ENCODE measurements around the gene SH3D19. TPM values are rescaled to one million over a fixed set of nuclear protein-coding genes. Genes with fewer than 3 reads are reported as not detected.
A peak's percentile ranks its signal among the peaks of the same experiment; 100 is the strongest.
"Not testable (repeated sequence)": the region's sequence is repeated elsewhere in the genome, so short reads cannot be mapped to it uniquely, and the experiment has no call there.

SH3D19 gene
- polyA plus RNA-seq, 1 donor, result 35.2 TPM

- no peak for DNase-seq
Measured at GRCh38 chr4:151157543-151157942, 167.9 kb downstream of the SH3D19 start.

DNA sequence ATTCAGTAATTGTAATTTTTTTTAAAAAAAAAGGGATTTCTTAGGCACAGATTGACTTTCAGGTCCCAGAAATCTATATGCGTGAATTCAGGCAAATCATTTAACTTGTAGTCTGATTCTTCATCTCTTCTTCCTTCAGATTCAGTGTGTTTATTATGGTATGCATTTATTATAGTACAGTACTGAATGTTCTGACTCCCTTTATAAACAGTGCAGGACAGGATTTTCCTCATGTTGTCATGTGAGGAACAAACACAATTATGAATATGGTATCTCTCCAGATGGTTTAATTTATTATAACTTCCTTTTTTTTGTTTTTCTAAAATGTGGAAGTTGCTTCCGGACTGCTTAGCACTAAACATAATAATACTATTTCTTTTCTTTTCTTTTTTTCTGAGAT, 171.8 kb downstream of the SH3D19 start:
- DNase-seq, result no peak

DNA sequence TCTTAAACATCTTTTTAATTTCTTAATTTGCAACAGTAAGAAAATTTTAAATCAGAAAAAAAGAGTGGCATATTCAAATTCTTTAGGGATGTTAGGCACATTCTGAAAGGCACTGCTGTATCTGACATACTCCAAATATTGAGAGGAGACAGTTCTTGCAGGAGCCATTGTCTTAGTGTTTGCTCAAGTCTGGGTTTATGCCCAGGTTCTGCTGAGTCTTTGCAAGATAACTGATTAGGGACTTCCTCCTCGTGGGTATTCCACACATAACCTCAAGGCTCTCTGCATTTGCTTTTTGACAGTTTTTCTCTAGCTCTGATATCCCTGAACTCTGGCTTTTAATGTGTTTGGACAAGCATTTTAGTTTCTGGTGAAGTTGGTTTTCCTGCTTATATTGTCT, 173.4 kb downstream of the SH3D19 start:
- DNase-seq, result no peak

DNA sequence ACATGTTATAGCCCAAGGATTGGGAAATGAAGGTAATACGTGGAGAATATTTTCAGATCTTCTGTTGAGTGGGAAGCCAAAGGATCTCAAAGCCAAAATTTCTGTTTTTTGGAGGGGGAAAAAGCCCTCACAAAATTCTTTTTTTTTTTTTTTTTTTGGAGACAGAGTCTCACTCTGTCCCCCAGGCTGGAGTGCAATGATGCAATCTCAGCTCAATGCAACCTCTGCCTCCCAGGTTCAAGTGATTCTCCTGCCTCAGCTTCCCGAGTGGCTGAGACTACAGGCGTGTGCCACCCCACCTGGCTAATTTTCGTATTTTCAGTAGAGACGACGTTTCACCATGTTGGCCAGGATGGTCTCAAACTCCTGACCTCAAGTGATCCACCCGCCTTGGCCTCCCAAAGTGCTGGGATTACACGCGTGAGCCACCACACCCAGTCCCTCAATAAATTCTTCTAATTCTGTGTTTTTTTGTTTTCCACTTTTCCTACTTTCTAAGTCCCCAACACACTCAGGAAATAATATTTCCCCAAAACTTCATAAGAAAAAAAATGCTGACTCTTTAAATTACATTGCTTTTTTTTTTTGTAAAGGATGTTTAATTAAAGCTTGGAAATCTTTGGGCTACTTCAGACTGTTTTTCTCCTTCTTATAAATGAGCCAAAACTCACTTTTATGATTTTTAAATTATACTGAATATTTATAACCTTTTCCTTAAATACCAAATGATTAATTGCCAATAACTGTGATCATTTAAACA, 174.4 kb downstream of the SH3D19 start:
- no peak for DNase-seq

GRCh38 chr4:151148261-151148660, 177.1 kb downstream of the SH3D19 start:
- DNase-seq, result no peak

DNA sequence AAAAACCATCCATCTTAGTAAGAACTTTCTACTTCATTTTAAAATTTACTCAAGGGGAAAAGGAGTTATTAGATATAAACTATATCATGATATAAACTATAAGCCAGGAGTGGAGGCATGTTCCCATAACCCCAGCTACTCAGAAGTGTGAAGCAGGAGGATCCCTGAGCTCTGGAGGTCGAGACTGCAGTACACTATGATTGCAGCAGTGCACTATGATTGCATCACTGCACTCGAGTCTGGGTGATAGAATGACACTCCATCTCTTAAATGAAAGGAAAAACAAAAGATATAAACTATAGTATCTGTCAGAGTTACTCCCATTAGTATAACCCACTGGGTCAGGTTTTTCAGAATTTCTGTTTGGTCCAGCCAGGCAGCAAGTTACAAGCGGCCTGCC, 178.4 kb downstream of the SH3D19 start:
- no peak for DNase-seq

- no peak for DNase-seq
Measured at GRCh38 chr4:151144329-151145072, 180.9 kb downstream of the SH3D19 start.

- no peak for DNase-seq
Measured at GRCh38 chr4:151143811-151144210, 181.6 kb downstream of the SH3D19 start.

DNA sequence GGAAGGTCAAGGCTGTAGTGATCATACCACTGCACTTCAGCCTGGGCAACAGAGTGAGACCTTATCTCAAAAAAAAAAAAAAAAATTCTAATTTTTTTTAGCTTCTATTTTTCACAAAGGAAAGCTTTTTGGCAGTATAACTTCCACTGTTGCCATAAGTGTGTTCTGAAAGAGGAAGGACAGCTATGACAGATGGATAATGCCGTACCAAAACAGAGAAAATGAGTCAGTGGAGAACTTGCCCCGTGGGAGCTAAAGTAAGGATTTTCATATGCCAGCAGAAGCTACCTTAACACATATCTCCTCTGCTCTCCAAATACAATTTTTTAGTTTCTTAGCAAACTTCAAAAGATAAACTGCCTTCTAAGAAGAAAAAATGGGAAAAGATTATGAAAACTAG, 182.2 kb downstream of the SH3D19 start:
- no peak for DNase-seq

DNA sequence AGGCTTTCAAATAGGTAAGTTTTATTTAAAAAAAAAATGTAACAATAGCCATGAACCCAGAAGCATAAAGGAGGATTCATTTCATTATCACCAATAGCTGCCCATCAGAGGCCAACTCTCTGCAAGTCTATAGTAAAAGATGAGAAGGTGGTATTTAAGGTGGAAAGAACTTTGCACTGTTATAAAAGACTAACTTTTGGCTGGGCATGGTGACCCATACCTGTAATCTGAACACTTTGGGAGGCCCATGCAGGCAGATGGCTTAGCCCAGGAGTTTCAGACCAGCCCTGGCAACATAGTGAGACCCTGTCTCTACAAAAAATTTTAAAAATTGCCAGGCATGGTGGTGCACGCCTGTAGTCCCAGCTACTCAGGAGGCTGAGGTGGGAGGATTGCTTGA, 182.6 kb downstream of the SH3D19 start:
- DNase-seq, result no peak

GRCh38 chr4:151139814-151140213, 185.6 kb downstream of the SH3D19 start:
- DNase-seq, result no peak

DNA sequence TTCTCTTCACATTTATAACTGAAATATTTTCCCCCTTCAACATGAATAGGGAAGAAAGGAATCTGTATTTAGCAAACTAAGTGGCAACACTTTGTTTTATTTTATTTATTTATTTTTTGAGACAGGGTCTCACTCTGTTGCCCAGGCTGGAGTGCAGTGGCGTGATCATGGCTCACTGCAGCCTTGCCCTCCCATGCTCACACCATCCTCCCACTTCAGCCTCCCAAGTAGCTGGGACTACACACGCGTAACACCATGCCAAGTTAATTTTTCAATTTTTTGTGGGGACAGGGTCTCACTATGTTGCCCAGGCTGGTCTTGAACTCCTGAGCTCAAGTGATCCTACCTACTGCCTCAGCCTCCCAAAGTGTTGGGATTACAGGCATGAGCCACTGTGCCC, 189.4 kb downstream of the SH3D19 start:
- DNase-seq, result not testable (repeated sequence)

GRCh38 chr4:151133311-151133710, 192.1 kb downstream of the SH3D19 start:
- no peak for DNase-seq

DNA sequence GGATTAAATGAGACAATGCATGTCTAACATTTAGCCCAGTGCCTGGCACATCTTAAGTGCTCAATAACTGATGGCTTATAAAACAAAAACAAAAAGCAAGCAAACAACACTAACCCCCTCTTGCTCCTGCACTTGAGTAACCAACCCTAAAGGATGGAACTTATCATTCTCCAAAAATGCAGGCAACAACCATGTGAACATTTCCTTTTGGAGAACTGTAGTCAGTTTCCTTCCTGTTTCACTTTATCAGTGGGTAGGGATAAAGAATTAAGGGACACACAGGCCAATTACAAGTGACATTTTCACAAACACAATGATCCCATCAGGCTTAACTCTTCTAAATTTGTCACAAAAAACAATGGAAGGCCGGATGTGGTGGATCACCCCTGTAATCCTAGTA, 195.6 kb downstream of the SH3D19 start:
- DNase-seq, result no peak

GRCh38 chr4:151117371-151117962, 207.9 kb downstream of the SH3D19 start:
- DNase-seq, result peak; percentile 74

- no peak for DNase-seq
Measured at GRCh38 chr4:151114986-151115385, 210.4 kb downstream of the SH3D19 start.

DNA sequence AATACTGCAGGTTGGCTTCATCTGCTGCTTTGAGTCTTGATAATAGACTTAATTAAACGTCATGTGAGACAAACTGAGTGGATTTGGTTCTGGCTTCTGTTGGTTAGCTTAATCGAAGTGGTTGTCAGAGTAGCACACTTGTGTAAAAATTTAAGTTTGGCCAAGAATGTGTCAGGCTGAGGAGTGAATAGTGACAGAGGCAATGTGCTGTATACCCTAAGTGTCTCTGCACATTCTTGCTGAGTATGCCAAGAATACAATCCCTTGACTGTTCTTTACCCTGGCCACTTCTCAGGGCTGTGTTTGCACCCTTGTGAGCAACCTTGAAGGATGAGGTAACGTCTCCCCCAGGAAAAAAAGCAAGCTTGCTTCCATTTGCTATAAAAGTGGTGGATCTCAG, 211.1 kb downstream of the SH3D19 start:
- DNase-seq, result no peak

DNA sequence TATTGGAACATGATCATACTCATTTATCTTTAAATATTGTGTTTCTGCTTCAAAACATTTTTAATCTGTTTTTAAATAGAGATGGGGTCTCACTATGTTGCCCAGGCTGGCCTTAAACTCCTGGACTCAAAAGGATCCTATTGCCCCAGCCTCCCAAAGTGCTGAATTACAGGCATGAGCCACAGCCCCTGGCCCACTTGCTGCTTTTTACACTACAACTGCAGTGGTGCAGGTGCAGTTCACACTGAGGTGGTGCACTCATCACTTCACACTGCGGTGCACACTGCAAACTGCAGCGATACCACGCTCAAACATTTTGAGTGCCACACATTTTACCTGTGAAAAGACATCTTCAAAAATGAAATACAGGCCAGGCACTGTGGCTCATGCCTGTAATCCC, 215.2 kb downstream of the SH3D19 start:
- no peak for DNase-seq

DNA sequence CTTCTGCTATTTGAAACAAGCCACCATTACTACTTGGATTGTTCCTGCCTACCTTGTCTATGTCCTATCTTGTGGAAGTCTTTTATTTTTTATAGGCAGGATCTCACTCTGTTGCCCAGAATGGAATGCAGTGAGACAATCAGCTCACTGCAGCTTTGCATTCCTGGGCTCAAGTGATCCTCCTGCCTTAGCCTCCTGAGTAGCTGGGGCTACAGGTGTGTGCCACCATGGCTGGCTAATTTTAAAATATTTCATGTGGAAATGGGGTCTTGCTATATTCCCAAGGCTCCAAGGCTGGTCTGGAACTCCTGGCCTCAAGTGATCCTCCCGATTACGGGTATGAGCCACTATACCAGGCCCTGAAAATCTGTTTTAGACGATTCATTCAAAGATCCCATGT, 218.3 kb downstream of the SH3D19 start:
- no peak for DNase-seq

GRCh38 chr4:151105454-151106032, 219.9 kb downstream of the SH3D19 start:
- DNase-seq, result no peak

DNA sequence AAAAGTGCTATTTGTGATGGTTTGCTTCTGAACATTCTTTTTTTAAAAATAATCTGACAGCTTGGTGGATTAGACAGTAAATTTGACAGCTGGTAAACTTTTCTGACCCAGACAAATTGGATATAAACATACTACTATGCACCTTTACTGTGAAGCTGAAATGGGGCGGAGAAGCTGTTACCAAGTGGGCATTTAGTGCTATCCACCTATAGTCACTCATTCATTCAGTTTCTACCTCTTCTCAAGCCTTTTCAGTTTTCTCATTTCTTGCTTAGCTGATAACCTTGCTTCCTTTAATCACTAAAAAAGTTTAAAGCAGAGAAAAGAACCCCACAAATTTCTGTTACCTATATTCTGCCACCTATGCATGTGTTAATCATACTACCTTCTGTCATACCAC, 220.8 kb downstream of the SH3D19 start:
- DNase-seq, result no peak

GRCh38 chr4:151103758-151104157, 221.6 kb downstream of the SH3D19 start:
- no peak for DNase-seq

GRCh38 chr4:151100531-151100930, 224.9 kb downstream of the SH3D19 start:
- no peak for DNase-seq
